NCI-H2081 (cell line): ENCODE data around the gene TTC9C.
"Not testable (repeated sequence)": the region's sequence is repeated elsewhere in the genome, so short reads cannot be mapped to it uniquely, and the experiment has no call there.

Experiments
- DNase-seq, 2 experiments: peaks; one replicate each; lab custom pipeline; 2025; lab: John Stamatoyannopoulos, UW

The TTC9C gene

DNA sequence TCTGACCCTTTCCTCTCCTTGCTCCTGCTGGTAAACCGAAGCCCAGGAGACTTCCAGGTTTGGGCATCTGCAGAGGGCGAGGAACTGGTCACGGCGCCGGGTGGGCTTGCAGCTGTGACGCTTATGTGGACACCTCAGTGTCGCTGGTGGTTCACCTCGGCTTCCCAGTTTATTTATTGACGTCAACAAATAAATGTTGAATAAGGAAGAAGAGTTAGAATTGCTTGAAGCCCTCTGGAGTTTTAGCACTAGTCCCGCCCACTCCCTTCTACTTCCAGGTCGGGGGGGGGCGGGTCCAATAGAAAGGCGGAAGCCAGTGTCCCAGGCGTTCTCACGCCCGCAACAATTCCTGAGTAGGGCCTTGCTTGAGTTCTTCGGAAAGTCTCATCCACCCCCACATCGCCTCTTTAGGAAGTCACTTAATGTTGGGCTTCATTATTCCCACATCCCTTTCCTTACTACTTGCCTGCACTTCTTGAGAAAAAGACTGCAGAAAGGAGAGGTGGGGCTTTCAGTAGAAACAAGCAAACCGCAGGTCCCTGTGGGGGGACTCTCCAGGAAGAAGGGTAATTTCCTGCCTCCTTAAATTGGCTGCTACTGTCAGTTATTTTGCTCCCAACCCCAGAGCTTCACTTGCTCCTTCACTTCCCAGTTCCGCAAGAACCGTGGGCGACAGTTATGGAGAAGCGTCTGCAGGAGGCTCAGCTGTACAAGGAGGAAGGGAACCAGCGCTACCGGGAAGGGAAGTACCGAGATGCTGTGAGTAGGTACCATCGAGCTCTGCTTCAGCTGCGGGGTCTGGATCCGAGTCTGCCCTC is at the start of gene TTC9C:
TSS of gene TTC9C (plus strand) at position 316 of the 818 bp plus-strand sequence. CDS start at position 679, 363 bp downstream.
- DNase-seq = peak; percentile 80 to 84

- peak; percentile 83 to 85 for DNase-seq
Observed at GRCh38 chr11:62678770-62679696, 49.3 kb upstream of the TTC9C start, which contains the start of gene UBXN1. UBXN1 (minus strand) TSS chr11:62679073; CDS start chr11:62678923, 150 bp downstream.

DNA sequence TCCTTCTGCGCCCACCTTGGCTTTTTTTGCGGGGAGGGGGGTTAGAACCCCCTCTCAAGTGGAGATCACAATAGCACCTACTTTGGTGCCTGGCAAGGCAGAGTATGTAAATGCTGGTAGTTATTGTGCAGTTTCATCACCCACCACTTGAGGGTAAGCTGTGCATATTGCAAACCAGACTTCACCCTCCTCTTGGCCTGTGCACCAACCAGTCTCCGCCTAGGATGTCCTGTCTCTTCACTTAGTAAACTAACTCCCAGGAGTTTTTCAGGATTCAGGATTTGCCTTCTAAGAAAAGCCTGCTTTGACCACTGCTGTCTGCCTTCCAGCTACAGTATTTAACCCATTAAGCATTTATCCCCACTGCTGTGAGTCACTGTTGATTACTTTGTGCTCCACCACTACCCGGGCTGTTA is 47.5 kb upstream of the TTC9C start:
- DNase-seq = peak; percentile 29 to 46

DNA sequence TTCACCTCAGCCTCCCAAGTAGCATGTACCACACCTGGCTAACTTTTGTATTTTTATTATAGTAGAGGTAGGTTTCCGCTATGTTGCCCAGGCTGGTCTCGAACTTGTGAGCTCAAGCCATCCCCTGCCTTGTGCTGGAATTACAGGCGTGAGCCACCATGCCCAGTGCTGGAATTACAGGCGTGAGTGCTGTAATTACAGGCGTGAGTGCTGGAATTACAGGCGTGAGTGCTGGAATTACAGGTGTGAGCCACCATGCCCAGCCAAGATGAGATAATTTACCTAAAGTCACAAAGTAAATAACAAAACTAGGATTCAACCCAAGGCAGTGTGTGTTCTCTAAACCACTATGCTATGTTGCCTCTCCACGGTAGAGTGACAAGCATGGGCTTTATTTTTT is 45.8 kb upstream of the TTC9C start:
- DNase-seq = no peak

DNA sequence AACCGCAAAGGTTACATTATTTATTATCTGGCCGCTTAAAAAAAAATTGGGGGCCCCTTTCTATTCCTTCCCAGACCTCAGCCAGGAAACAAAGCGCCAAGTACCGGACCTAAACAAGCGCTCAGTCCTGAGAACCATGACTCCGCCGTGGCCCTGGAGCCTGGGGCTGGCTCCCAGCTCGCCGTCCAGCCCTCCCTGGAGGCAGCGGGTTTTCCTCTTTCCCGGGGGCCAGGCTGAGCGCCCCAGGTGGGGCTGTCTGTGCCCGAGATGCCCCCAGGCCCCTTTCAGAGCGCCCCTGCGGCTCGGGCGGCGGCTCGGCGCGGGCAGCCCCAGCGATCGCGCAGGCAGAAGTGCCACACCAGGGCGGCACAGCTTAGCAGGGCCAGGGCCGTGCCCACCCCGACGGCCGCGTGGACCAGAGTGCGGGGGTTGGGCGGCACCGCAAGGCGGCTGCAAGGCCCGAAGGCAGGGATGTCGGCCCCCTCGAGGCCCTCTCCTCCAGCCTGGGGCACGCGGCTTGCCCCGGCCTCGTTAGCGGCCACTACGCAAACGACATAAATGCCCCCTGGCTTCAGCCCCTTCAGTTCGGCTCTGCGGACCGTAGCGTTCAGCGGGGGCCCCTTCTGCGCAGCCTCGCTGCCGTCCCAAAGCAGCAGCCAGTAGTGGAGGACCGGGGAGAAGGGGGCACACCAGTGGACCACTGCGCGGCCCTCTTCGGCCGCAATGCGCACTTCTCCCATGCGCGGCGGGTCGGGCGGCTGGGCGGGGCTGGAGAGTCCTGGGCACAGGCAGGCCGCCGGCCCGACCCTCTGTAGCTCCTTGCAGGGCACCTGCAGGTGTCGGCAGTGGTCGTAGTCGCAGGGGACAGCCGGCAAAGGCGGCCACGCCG is 40.5 kb upstream of the TTC9C start:
- DNase-seq = no peak

GRCh38 chr11:62688491-62688890 is 39.8 kb upstream of the TTC9C start:
- no peak for DNase-seq

DNA sequence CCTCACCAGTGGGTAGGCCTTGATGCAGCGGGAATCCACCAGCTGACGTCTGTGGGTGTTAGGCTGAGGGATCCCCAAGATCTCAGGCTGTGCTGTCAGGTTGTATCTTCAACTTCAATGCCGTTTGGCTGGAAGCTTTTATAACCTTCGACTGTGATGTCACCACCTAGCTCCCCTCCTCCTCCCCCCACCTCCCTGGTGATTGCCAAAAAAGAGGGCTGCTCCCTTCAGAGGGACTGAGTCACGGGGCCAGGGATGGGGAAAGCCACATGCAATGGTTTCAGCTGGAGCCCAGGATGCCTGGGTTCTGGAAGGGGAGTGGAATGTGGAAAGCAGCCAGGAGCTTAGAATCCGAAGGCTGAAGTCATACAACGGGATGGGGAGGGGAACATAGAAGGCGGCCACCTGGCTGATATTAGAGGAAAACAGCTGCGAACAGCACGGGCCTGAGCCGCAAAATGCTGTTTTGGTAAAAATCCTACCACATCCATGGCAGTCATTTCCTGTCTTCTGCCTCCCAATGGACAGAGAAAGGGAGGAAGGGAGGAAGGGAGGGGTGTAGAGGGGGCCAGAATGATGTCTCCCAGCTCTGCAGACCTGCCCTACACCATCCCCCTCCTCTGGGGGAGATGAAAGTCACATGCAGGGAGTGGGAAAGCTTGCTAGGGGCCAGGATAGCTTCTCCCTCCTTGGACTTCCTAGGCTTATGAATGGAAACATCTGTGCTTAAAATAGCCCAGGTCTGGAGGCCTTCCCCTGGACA is 38.7 kb upstream of the TTC9C start, which contains the start of gene LRRN4CL:
TSS of gene LRRN4CL (minus strand) at position 110 of the 763 bp plus-strand sequence. CDS start 1,022 bp downstream, outside the sequence.
- DNase-seq = peak in 1 of 2 experiments; percentile 36

DNA sequence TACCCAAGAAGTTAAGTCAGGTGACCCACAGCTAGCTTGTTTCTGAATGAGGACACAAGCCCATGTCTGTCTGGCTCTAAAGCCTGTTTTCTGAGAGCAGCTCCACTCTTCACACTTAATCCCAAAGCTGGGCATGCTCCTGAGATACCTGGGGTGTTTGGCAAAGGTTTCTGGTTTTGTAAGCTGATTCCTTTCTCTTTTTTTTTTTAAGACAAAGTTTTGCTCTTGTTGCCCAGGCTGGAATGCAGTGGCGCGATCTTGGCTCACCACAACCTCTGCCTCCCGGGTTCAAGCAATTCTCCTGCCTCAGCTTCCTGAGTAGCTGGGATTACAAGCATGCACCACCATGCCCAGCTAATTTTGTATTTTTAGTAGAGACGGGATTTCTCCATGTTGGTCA is 34.7 kb upstream of the TTC9C start:
- not testable (repeated sequence) for DNase-seq

DNA sequence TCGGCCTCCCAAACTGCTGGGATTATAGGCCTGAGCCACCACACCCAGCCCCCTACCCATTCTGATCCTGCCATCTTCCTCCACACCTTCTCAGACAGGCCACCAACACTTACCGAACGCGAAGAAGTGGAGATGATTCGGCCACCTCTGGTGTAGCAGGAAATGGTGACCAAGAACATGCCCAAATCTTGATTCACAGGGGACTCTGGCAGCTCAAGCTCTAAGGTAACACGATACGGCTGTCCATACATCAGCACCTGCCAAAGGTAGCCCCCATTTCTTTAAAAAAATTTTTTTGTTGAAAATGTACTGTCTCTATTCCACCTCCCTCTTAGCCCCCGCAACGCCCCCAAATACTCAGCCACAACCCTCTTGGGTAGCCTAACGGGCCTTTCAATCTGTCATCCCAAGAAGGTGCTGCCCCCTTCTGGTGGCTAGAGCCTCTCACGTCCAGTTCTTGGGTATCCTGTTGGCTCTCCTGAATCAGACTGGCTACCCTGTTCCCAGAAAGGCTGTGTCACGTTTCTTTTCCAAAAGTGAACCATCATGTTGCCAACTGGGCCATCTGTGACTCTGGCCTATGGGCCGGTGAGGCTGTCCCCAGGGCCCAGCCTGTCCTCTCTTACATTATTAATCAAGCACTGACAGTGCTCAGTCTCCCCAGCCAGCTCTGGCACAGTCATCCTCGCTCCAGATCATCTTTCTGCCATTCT is 33.7 kb upstream of the TTC9C start:
- DNase-seq = peak; percentile 51 to 59

DNA sequence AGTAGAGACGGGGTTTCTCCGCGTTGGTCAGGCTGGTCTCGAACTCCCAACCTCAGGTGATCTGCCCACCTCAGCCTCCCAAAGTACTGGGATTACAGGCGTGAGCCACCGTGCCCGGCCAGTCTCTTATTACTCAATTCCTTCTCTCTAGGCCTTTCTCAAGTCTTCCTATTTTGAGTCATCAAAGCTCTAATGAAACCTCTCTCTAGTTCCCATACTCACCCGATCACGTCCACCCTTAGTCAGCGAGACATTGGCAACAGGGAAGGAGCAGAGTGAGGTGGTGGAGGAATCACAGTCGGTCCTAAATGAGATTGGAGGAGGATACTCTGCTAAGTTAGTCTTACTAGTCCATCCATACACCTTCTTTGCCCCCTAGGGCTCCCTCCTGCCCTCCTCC is 26.0 kb upstream of the TTC9C start:
- no peak for DNase-seq

- DNase-seq = not testable (repeated sequence)
Observed at GRCh38 chr11:62703921-62704320, 24.4 kb upstream of the TTC9C start.

GRCh38 chr11:62705413-62705812 is 22.9 kb upstream of the TTC9C start:
- peak in 1 of 2 experiments; percentile 48 for DNase-seq

GRCh38 chr11:62705880-62706849 is 22.1 kb upstream of the TTC9C start:
- DNase-seq = peak; percentile 97

DNA sequence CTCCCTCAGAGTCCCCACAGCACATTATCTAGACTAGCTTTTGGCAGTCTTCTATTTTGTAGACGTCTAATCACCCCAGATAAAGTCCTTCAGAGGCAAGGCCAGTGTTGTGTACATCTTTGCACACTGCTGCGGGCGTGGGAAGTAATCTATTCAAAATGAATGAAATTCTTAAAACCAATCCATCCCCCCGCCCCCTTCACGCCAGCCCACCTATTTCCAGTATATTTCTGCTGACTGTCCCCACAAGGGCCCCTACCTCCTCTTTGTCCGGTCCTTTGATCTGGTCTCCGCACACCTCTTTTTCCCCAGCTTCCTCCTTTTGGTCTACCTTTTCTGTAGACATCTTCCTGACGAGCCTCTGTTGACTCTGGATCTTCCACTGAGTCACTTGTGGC is 21.4 kb upstream of the TTC9C start:
- no peak for DNase-seq

DNA sequence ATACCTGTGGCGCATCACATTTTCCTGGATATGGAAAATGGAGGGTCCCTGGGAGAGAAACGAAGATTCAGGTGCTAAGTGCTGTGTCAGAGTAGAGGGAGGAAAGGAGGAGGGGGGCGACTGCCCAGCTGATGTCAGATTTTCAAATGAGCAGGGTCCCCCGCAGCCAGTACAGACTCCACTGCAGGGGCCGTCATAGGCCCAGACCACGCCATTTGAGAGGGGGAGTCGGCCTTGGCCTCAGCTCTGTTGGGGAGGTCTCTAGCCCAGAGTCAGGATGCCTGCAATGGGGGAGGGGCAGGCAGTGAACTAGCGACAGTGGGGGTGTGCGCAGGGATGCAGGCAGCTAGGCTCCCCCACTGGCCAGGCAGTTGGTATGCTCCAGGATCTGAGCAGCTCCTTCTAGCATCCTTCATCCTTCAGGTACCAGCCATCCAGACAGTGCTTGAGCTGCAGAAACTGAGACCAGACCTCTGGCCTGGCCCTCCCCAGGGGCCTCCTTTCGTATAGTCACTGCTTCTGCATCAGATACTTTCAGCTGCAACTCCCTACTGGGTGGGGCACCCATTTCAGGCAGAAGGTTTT is 20.9 kb upstream of the TTC9C start, which contains the start of the genes BSCL2 and GNG3:
TSS of gene BSCL2 (minus strand) at position 148 of the 585 bp plus-strand sequence. CDS start 229 bp downstream, outside the sequence.
TSS of gene GNG3 (plus strand) at position 400 of the 585 bp plus-strand sequence. CDS start 620 bp downstream, outside the sequence.
- DNase-seq = no peak

- DNase-seq = no peak
Observed at GRCh38 chr11:62708392-62708791, 19.9 kb upstream of the TTC9C start.

DNA sequence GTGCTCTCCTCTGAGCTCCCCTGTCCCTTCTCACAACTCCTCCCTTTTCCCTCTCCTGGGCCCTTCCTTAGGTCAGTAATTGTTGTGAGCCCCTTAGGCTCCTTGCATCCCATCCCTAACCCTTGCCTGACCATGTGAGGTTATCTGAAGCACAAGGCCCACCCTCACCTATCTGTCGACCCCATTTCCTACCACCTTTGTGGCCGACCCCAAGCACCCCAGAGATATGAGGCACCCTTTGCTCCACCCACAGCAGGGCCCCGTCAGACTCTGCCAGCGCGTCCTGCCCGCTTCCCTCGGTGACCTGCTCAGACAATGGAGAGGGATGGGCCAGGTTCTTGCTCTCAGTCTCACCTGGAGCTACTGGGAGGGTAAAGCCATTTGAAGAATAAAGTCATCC is 19.5 kb upstream of the TTC9C start:
- DNase-seq = peak; percentile 25 to 48
